ENCODE data around the gene RFX3.
A peak's percentile ranks its signal among the peaks of the same experiment; 100 is the strongest.

Gene RFX3

GRCh38 chr9:3513265-3513818, 12.5 kb downstream of the RFX3 start:
- DNase-seq: no peak

- no peak for DNase-seq
Measured at GRCh38 chr9:3511551-3511950, 14.2 kb downstream of the RFX3 start.

- no peak for DNase-seq
Measured at GRCh38 chr9:3510796-3511195, 15.0 kb downstream of the RFX3 start.

GRCh38 chr9:3509926-3510325, 15.9 kb downstream of the RFX3 start:
- no peak for DNase-seq

GRCh38 chr9:3508521-3509291, 17.1 kb downstream of the RFX3 start:
- peak in 1 of 2 donors; percentile 25 for DNase-seq

GRCh38 chr9:3508078-3508431, 17.7 kb downstream of the RFX3 start:
- DNase-seq: no peak

GRCh38 chr9:3507395-3508077, 18.3 kb downstream of the RFX3 start:
- DNase-seq: no peak

GRCh38 chr9:3506164-3506563, 19.6 kb downstream of the RFX3 start:
- no peak for DNase-seq

- no peak for DNase-seq
Measured at GRCh38 chr9:3502560-3503398, 23.0 kb downstream of the RFX3 start.

GRCh38 chr9:3500044-3500443, 25.8 kb downstream of the RFX3 start:
- no peak for DNase-seq

- DNase-seq: no peak
Measured at GRCh38 chr9:3498691-3499090, 27.1 kb downstream of the RFX3 start.

- DNase-seq: no peak
Measured at GRCh38 chr9:3497857-3498256, 27.9 kb downstream of the RFX3 start.

- DNase-seq: no peak
Measured at GRCh38 chr9:3497401-3497800, 28.4 kb downstream of the RFX3 start.

GRCh38 chr9:3495855-3496254, 29.9 kb downstream of the RFX3 start:
- DNase-seq: no peak

GRCh38 chr9:3492214-3492613, 33.6 kb downstream of the RFX3 start:
- no peak for DNase-seq

- no peak for DNase-seq
Measured at GRCh38 chr9:3491450-3491849, 34.4 kb downstream of the RFX3 start.

GRCh38 chr9:3490957-3491356, 34.8 kb downstream of the RFX3 start:
- no peak for DNase-seq

- DNase-seq: no peak
Measured at GRCh38 chr9:3482578-3482977, 43.2 kb downstream of the RFX3 start.

GRCh38 chr9:3480353-3480655, 45.5 kb downstream of the RFX3 start:
- DNase-seq: no peak

- DNase-seq: no peak
Measured at GRCh38 chr9:3479514-3480352, 46.1 kb downstream of the RFX3 start.

- no peak for DNase-seq
Measured at GRCh38 chr9:3478549-3478953, 47.2 kb downstream of the RFX3 start.

GRCh38 chr9:3477236-3477834, 48.5 kb downstream of the RFX3 start:
- DNase-seq: no peak

Data from hippocampal formation (tissue), 2 donors.